ENCODE measurements around the gene CYP4F22.

DNA sequence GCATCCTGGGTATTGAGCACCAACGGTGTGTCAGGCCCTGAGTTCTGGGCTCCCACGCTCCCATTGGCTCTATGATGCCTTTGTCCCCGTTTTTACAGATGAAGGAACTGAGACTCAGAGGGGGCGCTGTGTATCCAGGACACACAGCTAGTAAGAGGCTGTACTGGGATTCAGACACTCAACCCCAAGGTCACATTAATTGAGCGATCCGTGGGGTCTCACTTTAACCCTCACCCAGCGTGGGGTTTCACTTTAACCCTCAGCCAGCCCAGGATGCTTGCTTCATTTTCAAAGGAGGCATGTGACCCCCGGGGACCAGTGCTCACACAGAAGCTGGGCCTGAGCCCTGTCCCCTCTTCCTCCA, 42.6 kb downstream of the CYP4F22 start:
- TF ChIP-seq CTCF (IDR thresholded peaks at IDR 0.05) (no peak), POLR2AphosphoS5 (IDR thresholded peaks at IDR 0.05) (no peak)
